Naive thymus-derived CD4-positive, alpha-beta T cell (primary cell): Measurements from ENCODE around the gene TET1. TPM values are rescaled to one million over a fixed set of nuclear protein-coding genes. Genes with fewer than 3 reads are reported as not detected.

Experiments used
- ATAC-seq: fragments of 150-1000 bp; cut with Tn5 transposase; 2 replicates; pipeline ENCODE4 v1.10.0; 2021; ENCODE audit warnings: mild to moderate bottlenecking, moderate library complexity
- CTCF ChIA-PET: fragments of 350-600 bp; sonication (Branson Sonifier 250); formaldehyde crosslinking; loops from one replicate; lab custom pipeline; 2021; ENCODE audit warnings: antibody characterized with exemption; lab: Charles Lee
- POLR2A ChIA-PET: fragments of 350-600 bp; sonication (Branson Sonifier 250); formaldehyde crosslinking; loops from one replicate; lab custom pipeline; 2021; ENCODE audit warnings: antibody characterized with exemption, inconsistent platforms; lab: Charles Lee
- DNase-seq, 9 donors: peaks; one replicate each; pipeline versions ENCODE4 v3.0.0 to v3.0.0-alpha.2; 2020 to 2022; ENCODE audit warnings: mixed read lengths in 1 of 9
- H3K27ac ChIP-seq: one replicate; pipeline ENCODE4 v1.7.0; 2013; ENCODE audit warnings: mild to moderate bottlenecking, low read depth, low read length, moderate library complexity
- H3K27me3 ChIP-seq, 2 donors: one replicate each; pipeline ENCODE4 v1.7.0; 2013; ENCODE audit warnings: low read length in 2 of 2, mild to moderate bottlenecking in 2 of 2, moderate library complexity in 2 of 2; ENCODE audit not compliant: control insufficient read depth in 2 of 2, insufficient read depth in 2 of 2
- H3K36me3 ChIP-seq, 3 experiments: 1 replicate in 2 of 3; 2 replicates in 1 of 3; pipeline ENCODE4 v1.7.0; 2013; ENCODE audit warnings: low read length in 3 of 3, mild to moderate bottlenecking in 3 of 3, moderate library complexity in 1 of 3; ENCODE audit not compliant: insufficient read depth in 3 of 3, control insufficient read depth in 2 of 3
- H3K4me1 ChIP-seq, 2 donors: one replicate each; pipeline ENCODE4 v1.7.0; 2013; ENCODE audit warnings: low read length in 2 of 2, mild to moderate bottlenecking in 2 of 2, moderate library complexity in 1 of 2; ENCODE audit not compliant: control insufficient read depth in 2 of 2, insufficient read depth in 2 of 2
- H3K4me3 ChIP-seq: 2 replicates; pipeline ENCODE4 v1.7.0; 2013; ENCODE audit warnings: mild to moderate bottlenecking, low read length
- H3K9me3 ChIP-seq, 3 experiments: 1 replicate in 2 of 3; 2 replicates in 1 of 3; pipeline ENCODE4 v1.7.0; 2013; ENCODE audit warnings: low read length in 3 of 3; ENCODE audit not compliant: control insufficient read depth in 2 of 3
- H3K27ac Mint-ChIP-seq, 9 donors: one replicate each; pipeline ENCODE4 v1.8.0; 2020 to 2022; ENCODE audit warnings: mixed read lengths in 9 of 9, mild to moderate bottlenecking in 8 of 9, moderate library complexity in 5 of 9, inconsistent platforms in 2 of 9
- H3K27me3 Mint-ChIP-seq, 5 donors: one replicate each; pipeline ENCODE4 v1.8.0; 2021 to 2022; ENCODE audit warnings: mixed read lengths in 5 of 5, mild to moderate bottlenecking in 1 of 5
- H3K36me3 Mint-ChIP-seq, 5 donors: one replicate each; pipeline ENCODE4 v1.8.0; 2020 to 2022; ENCODE audit warnings: mixed read lengths in 5 of 5, mild to moderate bottlenecking in 3 of 5, inconsistent platforms in 1 of 5
- H3K4me1 Mint-ChIP-seq, 7 donors: one replicate each; pipeline ENCODE4 v1.8.0; 2020 to 2022; ENCODE audit warnings: mixed read lengths in 7 of 7, mild to moderate bottlenecking in 3 of 7, inconsistent platforms in 1 of 7
- H3K4me3 Mint-ChIP-seq, 10 donors: one replicate each; pipeline ENCODE4 v1.8.0; 2020 to 2022; ENCODE audit warnings: mild to moderate bottlenecking in 10 of 10, mixed read lengths in 10 of 10, moderate library complexity in 6 of 10, inconsistent platforms in 2 of 10
- H3K9me3 Mint-ChIP-seq, 11 donors: one replicate each; pipeline ENCODE4 v1.8.0; 2020 to 2022; ENCODE audit warnings: mixed read lengths in 11 of 11, mild to moderate bottlenecking in 4 of 11, inconsistent platforms in 1 of 11, moderate library complexity in 1 of 11
- intact Hi-C, 2 donors: fragments of 100-400 bp; cut with micrococcal nuclease; formaldehyde crosslinking; loops; one replicate each; pipeline ENCODE4 v1.15.1; 2023
- polyA plus RNA-seq, 2 donors: library from polyadenylated mRNA; unstranded; fragments of 300-500 nt; fragmentation: Illumina TruSeq; gene quantifications; one replicate each; pipeline ENCODE4 v1.2.3, GENCODE V29; 2021
- total RNA-seq, 6 experiments: library from RNA in 5 of 6; stranded (reverse) in 5 of 6; gene quantifications; 1 replicate in 5 of 6; 2 replicates in 1 of 6; pipeline ENCODE4 v1.2.3 and lab custom pipeline; 2021 to 2026

The TET1 gene
- total and polyA plus RNA-seq, 7 experiments from 2014 or later, result 1.4 to 3.0 (median 2.9) TPM

- Histone ChIP-seq H3K36me3 (no peaks in the 10 kb centered on the region), H3K4me1 (peaks cover 0 to 5% of the 10 kb centered on the region in 2 donors), H3K4me3 (peak overlapping the region; percentile 91), H3K27me3 (no peaks in the 10 kb centered on the region), H3K27ac (peak overlapping the region; percentile 96), H3K9me3 (no peaks in the 10 kb centered on the region)
- Mint-ChIP-seq H3K9me3 (no peaks in the 10 kb centered on the region), H3K27me3 (no peaks in the 10 kb centered on the region), H3K4me3 (peak overlapping the region; percentile 87 to 94 (median 92)), H3K4me1 (peaks cover 0 to 20% (median 7%) of the 10 kb centered on the region in 7 donors), H3K27ac (peak overlapping the region; percentile 78 to 97 (median 95)), H3K36me3 (peaks cover 0 to 8% (median 0%) of the 10 kb centered on the region in 5 donors)
- ChIA-PET CTCF (no interaction called here), POLR2A (interaction anchor here (0.5 to 1.1 kb wide), 3 partner anchors 8 to 120 kb away, joined by 3 to 7 read pairs (median 3); partner anchors contain the start of gene RUFY2)
- intact Hi-C loops, result loop anchor here (1.0 to 10.0 kb wide), 18 partner anchors 55 to 762 kb away; partner anchors contain the start of genes CCAR1 (in 2 of the 2), DDX21 (in 2 of the 2), DDX50 (in 2 of the 2) and DNA2 (in 2 of the 2)
- peak in 1 of 9 donors; percentile 4 for DNase-seq
- no peak for ATAC-seq
These were observed 33.4 kb upstream of the TET1 start for GRCh38 chr10:68526634-68527307.

GRCh38 chr10:68536973-68537372, 23.2 kb upstream of the TET1 start:
- H3K27ac Mint-ChIP-seq, result no peak overlapping the region
- Histone ChIP-seq H3K4me1 (no peaks in the 10 kb centered on the region), H3K36me3 (no peaks in the 10 kb centered on the region), H3K27ac (no peak overlapping the region), H3K27me3 (no peaks in the 10 kb centered on the region), H3K9me3 (no peaks in the 10 kb centered on the region), H3K4me3 (no peak overlapping the region)
- DNase-seq (no peak), ATAC-seq (no peak)
- H3K36me3 Mint-ChIP-seq, result no peaks in the 10 kb centered on the region
- intact Hi-C loops, result no loop called here
- ChIA-PET POLR2A (no interaction called here), CTCF (interaction anchor here (1.0 kb wide), 1 partner anchor 64 kb away, joined by 3 read pairs; no protein-coding TSS in a partner anchor)
- H3K4me1 Mint-ChIP-seq, result no peaks in the 10 kb centered on the region
- H3K27me3 Mint-ChIP-seq, result no peaks in the 10 kb centered on the region
- H3K9me3 Mint-ChIP-seq, result peaks cover 0 to 1% (median 0%) of the 10 kb centered on the region in 11 donors
- H3K4me3 Mint-ChIP-seq, result no peak overlapping the region

GRCh38 chr10:68537796-68538195, 22.3 kb upstream of the TET1 start:
- H3K27ac ChIP-seq, result no peak overlapping the region
- no peaks in the 10 kb centered on the region for H3K9me3 Mint-ChIP-seq
- no peak overlapping the region for H3K4me3 Mint-ChIP-seq
- H3K36me3 ChIP-seq, result no peaks in the 10 kb centered on the region
- no peaks in the 10 kb centered on the region for H3K9me3 ChIP-seq
- no peaks in the 10 kb centered on the region for H3K4me1 Mint-ChIP-seq
- intact Hi-C loops, result no loop called here
- POLR2A ChIA-PET, result no interaction called here
- ATAC-seq (no peak), DNase-seq (no peak)
- no peaks in the 10 kb centered on the region for H3K36me3 Mint-ChIP-seq
- no peaks in the 10 kb centered on the region for H3K27me3 ChIP-seq
- no peaks in the 10 kb centered on the region for H3K4me1 ChIP-seq
- no peaks in the 10 kb centered on the region for H3K27me3 Mint-ChIP-seq
- no peak overlapping the region for H3K4me3 ChIP-seq
- H3K27ac Mint-ChIP-seq, result no peak overlapping the region
- CTCF ChIA-PET, result interaction anchor here (0.6 to 1.1 kb wide), 2 partner anchors 9 to 23 kb away, joined by 3 to 5 read pairs; no protein-coding TSS in a partner anchor

- POLR2A ChIA-PET, result no interaction called here
- no peaks in the 10 kb centered on the region for H3K36me3 Mint-ChIP-seq
- peaks cover 0 to 3% (median 0%) of the 10 kb centered on the region in 5 donors for H3K27me3 Mint-ChIP-seq
- H3K4me1 ChIP-seq, result no peaks in the 10 kb centered on the region
- H3K27ac ChIP-seq, result no peak overlapping the region
- DNase-seq (no peak), ATAC-seq (no peak)
- H3K36me3 ChIP-seq, result no peaks in the 10 kb centered on the region
- no peak overlapping the region for H3K4me3 ChIP-seq
- CTCF ChIA-PET, result no interaction called here
- no peaks in the 10 kb centered on the region for H3K4me1 Mint-ChIP-seq
- H3K27me3 ChIP-seq, result no peaks in the 10 kb centered on the region
- H3K9me3 Mint-ChIP-seq, result no peaks in the 10 kb centered on the region
- H3K27ac Mint-ChIP-seq, result no peak overlapping the region
- intact Hi-C loops, result no loop called here
- H3K4me3 Mint-ChIP-seq, result no peak overlapping the region
- no peaks in the 10 kb centered on the region for H3K9me3 ChIP-seq
These were observed 16.9 kb upstream of the TET1 start for GRCh38 chr10:68543004-68543918.

GRCh38 chr10:68550747-68551411, 9.3 kb upstream of the TET1 start:
- no peak overlapping the region for H3K4me3 Mint-ChIP-seq
- no peaks in the 10 kb centered on the region for H3K9me3 ChIP-seq
- peaks cover 0 to 5% (median 0%) of the 10 kb centered on the region in 7 donors for H3K4me1 Mint-ChIP-seq
- no peak overlapping the region for H3K4me3 ChIP-seq
- peak overlapping the region in 1 of 9 donors; percentile 3 for H3K27ac Mint-ChIP-seq
- CTCF ChIA-PET, result interaction anchor here (0.6 to 1.4 kb wide), 8 partner anchors 9 to 518 kb away, joined by 3 to 9 read pairs (median 4); partner anchors contain the start of gene STOX1
- POLR2A ChIA-PET, result interaction anchor here (0.6 to 1.4 kb wide), 3 partner anchors 24 to 169 kb away, joined by 4 to 7 read pairs (median 4); partner anchors contain the start of gene SLC25A16
- H3K36me3 ChIP-seq, result no peaks in the 10 kb centered on the region
- ATAC-seq (peak; percentile 83), DNase-seq (peak in 8 of 9 donors; percentile 18 to 55 (median 42))
- peaks cover 0 to 6% (median 0%) of the 10 kb centered on the region in 5 donors for H3K27me3 Mint-ChIP-seq
- intact Hi-C loops, result loop anchor here (1.0 to 5.0 kb wide), 5 partner anchors 50 to 350 kb away; partner anchors contain the start of genes CCAR1 (in 2 of the 2) and DDX50 (in 1 of the 2)
- no peaks in the 10 kb centered on the region for H3K36me3 Mint-ChIP-seq
- no peak overlapping the region for H3K27ac ChIP-seq
- H3K4me1 ChIP-seq, result no peaks in the 10 kb centered on the region
- no peaks in the 10 kb centered on the region for H3K9me3 Mint-ChIP-seq
- no peaks in the 10 kb centered on the region for H3K27me3 ChIP-seq

GRCh38 chr10:68553138-68553537, 7.0 kb upstream of the TET1 start:
- no peaks in the 10 kb centered on the region for H3K36me3 ChIP-seq
- no peak for DNase-seq
- ChIA-PET POLR2A (interaction anchor here (0.6 kb wide), 1 partner anchor 535 kb away, joined by 3 read pairs; the partner anchor contains the start of gene SRGN), CTCF (no interaction called here)
- H3K27ac ChIP-seq, result no peak overlapping the region
- peaks cover 3 to 18% (median 8%) of the 10 kb centered on the region in 5 donors for H3K27me3 Mint-ChIP-seq
- H3K4me1 ChIP-seq, result no peaks in the 10 kb centered on the region
- no peak overlapping the region for H3K27ac Mint-ChIP-seq
- no peaks in the 10 kb centered on the region for H3K36me3 Mint-ChIP-seq
- no peak overlapping the region for H3K4me3 ChIP-seq
- no peak for ATAC-seq
- H3K9me3 Mint-ChIP-seq, result no peaks in the 10 kb centered on the region
- H3K4me3 Mint-ChIP-seq, result no peak overlapping the region
- no peaks in the 10 kb centered on the region for H3K27me3 ChIP-seq
- H3K4me1 Mint-ChIP-seq, result peaks cover 0 to 5% (median 0%) of the 10 kb centered on the region in 7 donors
- no peaks in the 10 kb centered on the region for H3K9me3 ChIP-seq
- intact Hi-C loops, result loop anchor here in 1 of 2 donors (5.0 kb wide), 1 partner anchor 169 kb away; the partner anchor contains the start of gene CCAR1
